Adrenal gland (tissue), 12 donors: ENCODE results near the gene NELL2. TPM values are rescaled to one million over a fixed set of nuclear protein-coding genes. Genes with fewer than 3 reads are reported as not detected.

Experiments
- DNase-seq, 7 donors: peaks; one replicate each; pipeline ENCODE4 v3.0.0-alpha.2; 2019 to 2020
- H3K27ac ChIP-seq, 5 donors: fragments of 200-600 bp; sonication (generic) in 4 of 5; 1 replicate in 3 of 5; 2 replicates in 2 of 5; pipeline versions ENCODE4 v1.5.1 to v1.8.0; 2016 to 2020; ENCODE audit warnings: mild to moderate bottlenecking in 1 of 5
- H3K27me3 ChIP-seq: fragments of 200-600 bp; 2 replicates; pipeline ENCODE4 v1.8.0; 2021
- H3K36me3 ChIP-seq, 2 donors: fragments of 200-600 bp; replicated peaks in 1 of 2; 1 replicate in 1 of 2; 2 replicates in 1 of 2; pipeline versions ENCODE4 v1.5.1 to v1.8.0; 2018 to 2022
- H3K4me1 ChIP-seq, 2 donors: fragments of 200-600 bp; replicated peaks in 1 of 2; 1 replicate in 1 of 2; 2 replicates in 1 of 2; pipeline versions ENCODE4 v1.5.1 to v1.8.0; 2018 to 2021
- H3K4me3 ChIP-seq, 4 donors: fragments of 200-600 bp; sonication (generic) in 3 of 4; one replicate each; pipeline ENCODE4 v1.5.1; 2016 to 2018
- H3K9me3 ChIP-seq, 3 donors: fragments of 200-600 bp; sonication (generic) in 1 of 3; replicated peaks in 1 of 3; 1 replicate in 2 of 3; 2 replicates in 1 of 3; pipeline versions ENCODE4 v1.5.1 to v1.8.0; 2016 to 2021
- CTCF ChIP-seq, 6 experiments: fragments of 450-650 bp in 4 of 6; fragments of 200-600 bp in 2 of 6; sonication (generic) in 1 of 6; IDR thresholded peaks; 1 replicate in 5 of 6; 2 replicates in 1 of 6; pipeline versions ENCODE4 v1.5.1 to v1.8.0; 2016 to 2021; ENCODE audit warnings: antibody characterized with exemption in 6 of 6, mild to moderate bottlenecking in 2 of 6, moderate library complexity in 1 of 6
- POLR2A ChIP-seq, 2 donors: fragments of 450-650 bp; IDR thresholded peaks; one replicate each; pipeline ENCODE4 v1.6.1; 2017; ENCODE audit warnings: antibody characterized with exemption in 2 of 2, mild to moderate bottlenecking in 2 of 2, moderate library complexity in 1 of 2
- WGBS, 4 donors: extraction: QIAGEN DNeasy Blood & Tissue Kit in 2 of 4; methylation state at CpG; one replicate each; pipeline versions ENCODE4 v1.1.5 to v1.1.7; 2013 to 2017; 5-methylcytosine and 5-hydroxymethylcytosine counted together
- intact Hi-C, 2 donors: fragments of 100-400 bp; cut with DNase I; formaldehyde crosslinking; loops; one replicate each; pipeline versions ENCODE4 v1.14.1 to v1.15.0; 2022 to 2023
- polyA plus RNA-seq, 3 donors: library from polyadenylated mRNA; stranded (reverse); fragments of 200-250 nt in 2 of 3; fragments of 350-450 nt in 1 of 3; fragmentation: Illumina TruSeq in 1 of 3; extraction: RNeasy Lipid Tissue Mini Kit (QIAGEN cat#74804) in 1 of 3; gene quantifications; one replicate each; pipeline ENCODE4 v1.2.3, GENCODE V29; 2013 to 2014
- total RNA-seq, 9 donors: library from RNA; depleted of rRNA in 4 of 9; stranded (reverse); fragments of >200 nt in 4 of 9; fragments of 120-200 nt in 1 of 9; fragmentation: NEBNext Ultra II Directional in 1 of 9; extraction: Animal tissue kit (Norgen Biotek cat#: 25700) in 1 of 9; gene quantifications; one replicate each; pipeline versions ENCODE4 v1.1.0 to v1.2.4, GENCODE V29; 2013 to 2023
- donor health status: healthy with polysubstance abuse.
- donor health status: Bipolar disorder and iron deficiency.
- donor health status: DM: yes; HTN: yes; CAD: no.
- donor health status: DM: no; HTN: no; CAD: no.
- donor health status: DM: no; HTN: no; CAD: no.
- donor health status: DM: yes; HTN: yes; CAD: no.

The NELL2 gene
- total and polyA plus RNA-seq, 12 donors: 0.35 to 26.5 (median 6.0) TPM; not detected in 1

- 74 to 84% (median 75%) methylated on average over 6 of the region's 6 CpGs for WGBS, 4 donors
- Histone ChIP-seq H3K4me3 (no peak overlapping the region), H3K4me1 (no peaks in the 10 kb centered on the region), H3K27me3 (no peaks in the 10 kb centered on the region), H3K27ac (no peak overlapping the region), H3K9me3 (no peaks in the 10 kb centered on the region), H3K36me3 (no peaks in the 10 kb centered on the region)
- intact Hi-C loops: no loop called here
- DNase-seq: no peak
- TF ChIP-seq CTCF (IDR thresholded peaks at IDR 0.05) (no peak), POLR2A (IDR thresholded peaks at IDR 0.05) (no peak)
Measured at GRCh38 chr12:44570036-44570583, 306.0 kb downstream of the NELL2 start.

- TF ChIP-seq CTCF (IDR thresholded peaks at IDR 0.05): no peak
- no peak for TF ChIP-seq POLR2A (IDR thresholded peaks at IDR 0.05)
- WGBS, 4 donors: 56 to 68% (median 62%) methylated on average over 5 of the region's 5 CpGs
- Histone ChIP-seq H3K4me1 (no peaks in the 10 kb centered on the region), H3K27me3 (no peaks in the 10 kb centered on the region), H3K4me3 (no peak overlapping the region), H3K36me3 (no peaks in the 10 kb centered on the region), H3K27ac (no peak overlapping the region), H3K9me3 (no peaks in the 10 kb centered on the region)
- intact Hi-C loops: no loop called here
- no peak for DNase-seq
Measured at GRCh38 chr12:44565163-44565562, 311.0 kb downstream of the NELL2 start.

DNA sequence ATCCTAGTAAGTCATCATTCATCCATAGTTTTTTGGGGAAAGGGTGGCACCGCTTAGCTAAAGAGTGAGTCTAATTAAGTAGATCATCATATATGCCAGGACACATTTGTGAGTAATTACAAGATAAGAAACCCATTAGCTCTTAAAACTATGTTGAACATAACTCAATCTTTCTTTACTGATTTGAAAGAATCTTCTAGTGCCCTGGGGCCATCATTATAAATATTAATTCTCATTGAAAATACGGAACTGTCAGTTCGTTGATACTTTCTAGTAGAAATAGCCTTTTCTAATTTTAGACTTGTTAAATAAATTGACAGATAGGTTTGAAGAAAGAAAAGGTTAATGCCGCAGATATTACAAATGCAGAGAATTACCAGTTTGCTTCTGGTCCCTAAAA lies 312.6 kb downstream of the NELL2 start:
- 48 to 77% (median 61%) methylated on average over 4 of the region's 4 CpGs for WGBS, 4 donors
- DNase-seq: no peak
- TF ChIP-seq CTCF (IDR thresholded peaks at IDR 0.05) (no peak), POLR2A (IDR thresholded peaks at IDR 0.05) (no peak)
- Histone ChIP-seq H3K36me3 (no peaks in the 10 kb centered on the region), H3K27me3 (no peaks in the 10 kb centered on the region), H3K9me3 (no peaks in the 10 kb centered on the region), H3K4me1 (no peaks in the 10 kb centered on the region), H3K27ac (no peak overlapping the region), H3K4me3 (no peak overlapping the region)
- intact Hi-C loops: no loop called here

DNA sequence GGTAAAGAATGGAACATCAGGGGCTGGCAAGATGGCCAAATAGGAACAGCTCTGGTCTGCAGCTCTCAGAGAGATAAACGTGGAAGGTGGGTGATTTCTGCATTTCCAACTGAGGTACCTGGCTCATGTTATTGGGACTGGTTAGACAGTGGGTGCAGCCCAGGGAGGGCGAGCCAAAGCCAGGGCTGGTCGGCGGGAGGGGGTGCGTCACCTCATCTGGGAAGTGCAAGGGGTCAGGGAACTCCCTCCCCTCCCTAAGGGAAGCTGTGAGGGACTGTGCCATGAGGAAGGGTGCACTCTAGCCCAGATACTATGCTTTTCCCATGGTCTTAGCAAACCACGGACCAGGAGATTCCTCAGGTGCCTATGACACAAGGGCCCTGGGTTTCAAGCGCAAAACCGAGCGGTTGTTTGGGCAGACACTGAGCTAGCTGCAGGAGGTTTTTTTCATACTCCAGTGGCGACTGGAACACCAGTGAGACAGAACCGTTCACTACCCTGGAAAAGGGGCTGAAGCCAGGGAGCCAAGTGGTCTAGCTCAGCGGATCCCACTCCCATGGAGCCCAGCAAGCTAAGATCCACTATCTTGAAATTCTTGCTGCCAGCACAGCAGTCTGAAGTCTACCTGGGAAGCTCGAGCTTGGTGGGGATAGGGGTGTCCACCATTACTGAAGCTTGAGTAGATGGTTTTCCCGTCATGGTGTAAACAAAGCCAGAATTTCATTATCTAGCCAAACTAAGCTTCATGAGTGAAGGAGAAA lies 317.6 kb downstream of the NELL2 start:
- 83 to 90% (median 86%) methylated on average over 12 to 14 of the region's 14 CpGs for WGBS, 4 donors
- no peaks in the 10 kb centered on the region for H3K4me1 ChIP-seq
- TF ChIP-seq CTCF (IDR thresholded peaks at IDR 0.05) (no peak), POLR2A (IDR thresholded peaks at IDR 0.05) (no peak)

More for the DNA sequence above, 317.6 kb downstream of the NELL2 start:
- Histone ChIP-seq H3K9me3 (no peaks in the 10 kb centered on the region), H3K36me3 (no peaks in the 10 kb centered on the region), H3K4me3 (no peak overlapping the region), H3K27me3 (no peaks in the 10 kb centered on the region), H3K27ac (no peak overlapping the region)
- intact Hi-C loops: no loop called here
- DNase-seq: no peak
